Transverse colon (tissue), 4 donors: ENCODE data around the gene GABRA5. TPM values are rescaled to one million over a fixed set of nuclear protein-coding genes. Genes with fewer than 3 reads are reported as not detected.

Experiments
- DNase-seq: peaks from one replicate; pipeline ENCODE4 v3.0.0-alpha.2; 2019
- H3K27ac ChIP-seq, 4 donors: fragments of 200-600 bp; sonication (generic); 2 replicates each; pipeline ENCODE4 v1.5.1; 2016 to 2018; ENCODE audit warnings: inconsistent platforms in 4 of 4
- H3K27me3 ChIP-seq: fragments of 200-600 bp; sonication (generic); 2 replicates; pipeline ENCODE4 v1.5.1; 2017; ENCODE audit warnings: inconsistent platforms
- H3K36me3 ChIP-seq, 4 donors: fragments of 200-600 bp; sonication (generic); 2 replicates each; pipeline ENCODE4 v1.5.1; 2017 to 2019; ENCODE audit warnings: inconsistent platforms in 4 of 4
- H3K4me1 ChIP-seq, 4 donors: fragments of 200-600 bp; sonication (generic); 2 replicates each; pipeline ENCODE4 v1.5.1; 2017 to 2020; ENCODE audit warnings: inconsistent platforms in 4 of 4
- H3K4me3 ChIP-seq, 4 donors: fragments of 200-600 bp; sonication (generic); 1 replicate in 1 of 4; 2 replicates in 3 of 4; pipeline versions ENCODE4 v1.5.1 to v1.6.1; 2017 to 2019; ENCODE audit warnings: inconsistent platforms in 4 of 4
- H3K9me3 ChIP-seq, 2 donors: fragments of 200-600 bp; sonication (generic); 2 replicates each; pipeline ENCODE4 v1.5.1; 2017 to 2019; ENCODE audit warnings: inconsistent platforms in 2 of 2
- CTCF ChIP-seq, 5 experiments: fragments of 200-600 bp in 3 of 5; fragments of 450-650 bp in 2 of 5; sonication (generic) in 3 of 5; IDR thresholded peaks; 1 replicate in 2 of 5; 2 replicates in 3 of 5; pipeline ENCODE4 v1.5.1; 2016 to 2017; ENCODE audit warnings: antibody characterized with exemption in 5 of 5, inconsistent platforms in 3 of 5, mild to moderate bottlenecking in 2 of 5, moderate library complexity in 1 of 5
- EP300 ChIP-seq: sonication (generic); formaldehyde crosslinking; IDR thresholded peaks from one replicate; pipeline ENCODE4 v1.6.1; 2017; ENCODE audit warnings: antibody characterized with exemption, low read depth
- POLR2A ChIP-seq: fragments of 450-650 bp; IDR thresholded peaks from one replicate; pipeline ENCODE4 v1.6.1; 2016; ENCODE audit warnings: antibody characterized with exemption, mild to moderate bottlenecking, moderate library complexity
- POLR2AphosphoS5 ChIP-seq, 3 donors: sonication (generic); formaldehyde crosslinking; IDR thresholded peaks; one replicate each; pipeline ENCODE4 v1.6.1; 2016; ENCODE audit warnings: antibody characterized with exemption in 3 of 3
- WGBS, 2 donors: methylation state at CpG; one replicate each; pipeline ENCODE4 v1.1.5; 2018; ENCODE audit warnings: low coverage in 1 of 2; 5-methylcytosine and 5-hydroxymethylcytosine counted together
- in situ Hi-C, 4 donors: fragments of 200-750 bp; cut with MboI; loops; one replicate each; pipeline versions ENCODE4 v1.15.0 to v1.15.1; 2017; ENCODE audit warnings: low sequenced_read_pairs in 3 of 4, low pct_ligation_motif_present in 1 of 4, low pct_unique_long_range_greater_than_20kb in 1 of 4
- intact Hi-C: fragments of 100-400 bp; cut with DNase I; formaldehyde crosslinking; loops from one replicate; pipeline ENCODE4 v1.15.1; 2023; ENCODE audit warnings: low total_unique reads
- total RNA-seq, 4 donors: library from RNA; depleted of rRNA; stranded (reverse); fragments of >200 nt; gene quantifications; one replicate each; pipeline ENCODE4 v1.1.0, GENCODE V29; 2016

GABRA5 gene
- total RNA-seq, 4 donors from 2014 or later, result not detected

- TF ChIP-seq EP300 (no peak), POLR2AphosphoS5 (IDR thresholded peaks at IDR 0.05) (no peak), CTCF (IDR thresholded peaks at IDR 0.05) (no peak), POLR2A (no peak)
- in situ Hi-C loops, result no loop called here
- Histone ChIP-seq H3K27me3 (peaks cover 13% of the 10 kb centered on the region), H3K36me3 (no peaks in the 10 kb centered on the region), H3K4me1 (no peaks in the 10 kb centered on the region), H3K9me3 (peaks cover 0 to 3% of the 10 kb centered on the region in 2 donors), H3K27ac (no peak within 1 kb of the TSS), H3K4me3 (no peak within 1 kb of the TSS)
- intact Hi-C loops, result no loop called here
- no peak for DNase-seq
- 20 to 38% methylated on average over 1 to 26 of the region's 33 CpGs for WGBS, 2 donors
Measured at GRCh38 chr15:26970712-26971210, 103.9 kb downstream of the GABRA5 start, which contains the start of gene GABRG3. GABRG3 (plus strand) TSS chr15:26971181.

- TF ChIP-seq POLR2A (no peak), POLR2AphosphoS5 (IDR thresholded peaks at IDR 0.05) (no peak), EP300 (no peak), CTCF (IDR thresholded peaks at IDR 0.05) (no peak)
- WGBS, 2 donors, result 47% methylated on average over 42 of the region's 72 CpGs; no CpG with 5 or more reads in 1 of the 2 donors
- Histone ChIP-seq H3K9me3 (peaks cover 0 to 3% of the 10 kb centered on the region in 2 donors), H3K27me3 (peaks cover 13% of the 10 kb centered on the region), H3K4me1 (no peaks in the 10 kb centered on the region), H3K4me3 (no peak overlapping the region), H3K27ac (no peak overlapping the region), H3K36me3 (no peaks in the 10 kb centered on the region)
- DNase-seq, result no peak
- in situ Hi-C loops, result no loop called here
- intact Hi-C loops, result loop anchor here (2.0 kb wide), 1 partner anchor 21 kb away; no protein-coding TSS in a partner anchor
Measured at GRCh38 chr15:26971271-26972018, 104.6 kb downstream of the GABRA5 start.

- Histone ChIP-seq H3K4me1 (no peaks in the 10 kb centered on the region), H3K9me3 (peaks cover 0 to 3% of the 10 kb centered on the region in 2 donors), H3K27ac (no peak overlapping the region), H3K27me3 (peaks cover 13% of the 10 kb centered on the region), H3K36me3 (no peaks in the 10 kb centered on the region), H3K4me3 (no peak overlapping the region)
- intact Hi-C loops (loop anchor here (2.0 kb wide), 1 partner anchor 22 kb away; no protein-coding TSS in a partner anchor), in situ Hi-C loops (no loop called here)
- no peak for TF ChIP-seq POLR2AphosphoS5 (IDR thresholded peaks at IDR 0.05)
- TF ChIP-seq EP300, result no peak
- TF ChIP-seq POLR2A, result no peak
- no peak for TF ChIP-seq CTCF (IDR thresholded peaks at IDR 0.05)
- 61% methylated on average over 2 of the region's 2 CpGs; no CpG with 5 or more reads in 1 of the 2 donors for WGBS, 2 donors
- no peak for DNase-seq
Measured at GRCh38 chr15:26972636-26973035, 105.8 kb downstream of the GABRA5 start.

- no peak overlapping the region for H3K4me3 ChIP-seq
- peaks cover 13% of the 10 kb centered on the region for H3K27me3 ChIP-seq
- in situ Hi-C loops, result no loop called here
- peaks cover 0 to 3% of the 10 kb centered on the region in 2 donors for H3K9me3 ChIP-seq
- H3K4me1 ChIP-seq, result no peaks in the 10 kb centered on the region
- H3K36me3 ChIP-seq, result no peaks in the 10 kb centered on the region
- H3K27ac ChIP-seq, result no peak overlapping the region
- no peak for DNase-seq
- 27 to 40% methylated on average over 5 to 9 of the region's 9 CpGs for WGBS, 2 donors
- intact Hi-C loops, result no loop called here
- no peak for TF ChIP-seq EP300
- TF ChIP-seq POLR2A, result no peak
- TF ChIP-seq CTCF (IDR thresholded peaks at IDR 0.05), result no peak
- TF ChIP-seq POLR2AphosphoS5 (IDR thresholded peaks at IDR 0.05), result no peak
Measured at GRCh38 chr15:26974120-26974780, 107.4 kb downstream of the GABRA5 start.
